ENCODE results near the gene NFAT5.
"Not testable (repeated sequence)": the region's sequence is repeated elsewhere in the genome, so short reads cannot be mapped to it uniquely, and the experiment has no call there.

NFAT5 gene

GRCh38 chr16:69711115-69711740, 145.5 kb downstream of the NFAT5 start:
- DNase-seq, result peak; percentile 24

- DNase-seq, result no peak
Observed at GRCh38 chr16:69712277-69712676, 146.5 kb downstream of the NFAT5 start.

- no peak for DNase-seq
Observed at GRCh38 chr16:69712914-69713581, 147.3 kb downstream of the NFAT5 start.

DNA sequence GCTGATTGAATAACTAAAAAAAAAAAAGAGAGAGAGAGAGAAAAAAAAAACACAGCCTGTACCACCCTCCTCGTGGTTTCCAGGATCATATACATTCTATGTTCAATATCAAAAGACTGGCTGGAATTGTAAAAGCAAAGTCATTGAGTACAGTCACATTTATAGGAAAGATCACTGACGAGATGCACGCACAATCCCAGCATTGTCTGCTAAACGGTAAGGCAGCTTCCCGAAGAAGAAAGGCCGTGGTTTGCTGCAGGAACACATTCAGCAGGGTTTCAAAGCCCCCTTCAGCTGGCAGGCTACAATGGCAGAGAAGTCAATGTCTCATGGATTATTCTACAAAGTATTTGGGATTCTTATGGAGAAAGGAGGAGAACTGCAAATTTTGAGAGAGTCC, 151.3 kb downstream of the NFAT5 start:
- DNase-seq, result no peak

DNA sequence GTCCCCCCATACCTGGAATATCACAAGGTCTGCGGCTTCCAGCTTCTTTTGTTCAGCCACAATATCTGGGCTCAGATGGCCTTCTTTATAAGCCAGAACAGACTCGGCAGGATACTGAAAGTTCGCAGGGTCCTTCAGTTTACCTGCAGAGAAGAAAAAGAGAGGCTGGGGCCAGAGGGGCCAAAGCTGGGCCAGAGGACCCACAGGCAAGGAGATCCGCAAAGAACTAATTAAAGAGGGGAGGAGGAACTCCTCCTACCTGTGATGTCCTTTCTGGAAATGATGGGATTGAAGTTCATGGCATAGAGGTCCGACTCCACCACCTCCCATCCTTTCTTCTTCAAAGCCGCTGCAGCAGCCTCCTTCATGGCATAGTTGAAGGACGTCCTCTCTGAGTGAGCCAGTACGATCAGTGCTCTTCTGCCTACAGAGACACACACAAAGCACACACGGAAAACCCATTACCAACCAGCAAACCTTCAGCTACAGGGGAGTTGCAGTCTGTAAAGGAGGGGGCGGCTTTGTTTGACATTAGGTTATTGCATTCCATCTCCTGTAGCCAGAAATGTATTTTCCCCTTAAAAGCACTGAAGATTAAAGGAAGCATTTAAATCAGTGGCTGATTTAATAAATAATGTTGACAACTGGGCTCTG, 152.5 kb downstream of the NFAT5 start:
- DNase-seq, result no peak

DNA sequence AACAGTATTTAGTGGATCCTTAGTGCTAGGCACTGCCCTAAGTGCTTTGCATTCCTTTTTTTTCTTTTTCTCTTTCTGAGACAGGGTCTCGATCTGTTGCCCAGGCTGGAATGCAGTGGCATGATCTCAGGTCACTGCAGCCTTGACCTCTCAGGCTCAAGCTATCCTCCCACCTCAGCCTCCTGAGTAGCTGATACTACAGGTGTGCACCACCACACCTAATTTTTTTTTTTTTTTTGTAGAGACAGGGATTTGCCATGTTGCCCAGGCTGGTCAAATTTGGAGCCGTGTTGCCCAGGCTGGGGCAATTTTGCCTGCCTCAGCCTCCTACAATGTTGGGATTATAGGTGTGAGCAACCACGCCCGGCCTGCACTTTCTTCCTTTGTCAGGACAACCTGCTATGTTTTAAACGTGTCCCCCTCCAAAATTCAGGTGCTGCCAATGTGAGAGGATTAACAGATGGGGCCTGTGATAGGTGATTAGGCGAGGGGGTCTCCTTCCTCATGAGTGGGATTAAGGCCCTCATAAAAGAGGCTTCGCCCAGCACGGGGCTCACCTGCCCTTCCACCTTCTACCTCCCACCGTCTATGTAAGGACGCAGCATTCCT, 155.2 kb downstream of the NFAT5 start:
- no peak for DNase-seq

DNA sequence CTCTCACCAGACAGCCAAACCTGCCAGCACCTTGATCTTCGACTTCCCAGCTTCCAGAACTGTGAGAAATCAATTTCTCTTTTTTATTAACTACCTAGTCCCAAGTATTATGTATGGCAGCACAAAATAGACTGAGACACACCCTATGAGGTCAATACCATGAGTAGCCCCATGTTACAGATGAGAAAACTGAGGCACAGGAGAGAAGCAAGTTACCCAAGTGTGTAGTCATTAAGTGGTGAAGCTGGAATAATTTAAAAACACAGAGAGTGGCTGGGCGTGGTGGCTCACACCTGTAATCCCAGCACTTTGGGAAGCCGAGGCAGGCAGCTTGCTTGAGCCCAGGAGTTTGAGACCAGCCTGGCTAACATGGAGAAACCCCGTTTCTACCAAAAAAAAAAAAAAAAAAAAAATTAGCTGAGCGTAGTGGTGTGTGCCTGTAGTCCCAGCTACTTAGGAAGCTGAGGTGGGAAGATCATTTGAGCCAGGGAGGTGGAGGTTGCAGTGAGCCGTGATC, 155.7 kb downstream of the NFAT5 start:
- DNase-seq, result no peak

DNA sequence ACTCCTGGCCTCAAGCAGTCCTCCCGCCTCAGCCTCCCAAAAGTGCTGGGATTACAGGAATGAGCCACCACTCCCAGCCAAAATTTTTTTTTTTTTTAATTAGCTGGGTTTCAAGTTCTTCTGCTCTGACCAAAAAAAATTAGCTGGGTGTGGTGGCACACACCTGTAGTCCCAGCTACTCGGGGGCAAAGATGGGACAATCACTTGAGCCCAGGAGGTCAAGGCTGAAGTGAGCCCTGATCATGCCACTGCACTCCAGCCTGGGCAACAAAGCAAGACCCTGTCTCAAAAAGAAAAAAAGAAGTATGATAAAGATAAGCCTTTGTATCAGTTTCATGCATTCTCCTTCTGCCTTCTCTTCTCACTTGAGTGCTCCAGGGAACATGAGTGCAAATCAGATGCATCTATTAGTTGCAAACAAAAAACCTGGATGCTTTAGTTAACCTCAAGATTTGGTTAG, 158.7 kb downstream of the NFAT5 start:
- DNase-seq, result no peak

DNA sequence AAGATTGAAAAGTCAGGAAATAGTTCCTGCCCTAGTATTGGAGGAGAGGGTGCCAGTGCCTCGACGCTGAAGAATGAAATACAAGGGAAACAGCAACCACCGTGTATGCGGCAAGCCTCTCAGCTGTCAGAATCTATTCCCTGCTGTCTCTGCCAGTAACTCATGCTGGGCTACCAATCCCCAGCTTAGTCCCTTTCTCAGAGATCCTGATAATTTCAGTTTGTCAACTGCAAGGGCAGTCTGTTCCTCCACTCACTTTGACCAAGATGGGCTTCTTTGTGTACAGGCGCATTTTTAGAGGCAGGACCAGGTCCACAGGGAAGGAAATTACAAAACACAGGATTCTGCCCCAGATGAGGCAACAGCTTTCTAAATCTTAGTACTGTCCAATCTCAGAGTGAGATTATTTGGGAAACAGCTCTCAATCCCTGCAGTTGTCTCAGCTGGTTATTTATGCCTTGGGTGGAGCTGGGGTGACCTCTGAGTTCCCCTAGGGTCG, 159.3 kb downstream of the NFAT5 start:
- no peak for DNase-seq

GRCh38 chr16:69725480-69726312, 159.9 kb downstream of the NFAT5 start:
- no peak for DNase-seq

DNA sequence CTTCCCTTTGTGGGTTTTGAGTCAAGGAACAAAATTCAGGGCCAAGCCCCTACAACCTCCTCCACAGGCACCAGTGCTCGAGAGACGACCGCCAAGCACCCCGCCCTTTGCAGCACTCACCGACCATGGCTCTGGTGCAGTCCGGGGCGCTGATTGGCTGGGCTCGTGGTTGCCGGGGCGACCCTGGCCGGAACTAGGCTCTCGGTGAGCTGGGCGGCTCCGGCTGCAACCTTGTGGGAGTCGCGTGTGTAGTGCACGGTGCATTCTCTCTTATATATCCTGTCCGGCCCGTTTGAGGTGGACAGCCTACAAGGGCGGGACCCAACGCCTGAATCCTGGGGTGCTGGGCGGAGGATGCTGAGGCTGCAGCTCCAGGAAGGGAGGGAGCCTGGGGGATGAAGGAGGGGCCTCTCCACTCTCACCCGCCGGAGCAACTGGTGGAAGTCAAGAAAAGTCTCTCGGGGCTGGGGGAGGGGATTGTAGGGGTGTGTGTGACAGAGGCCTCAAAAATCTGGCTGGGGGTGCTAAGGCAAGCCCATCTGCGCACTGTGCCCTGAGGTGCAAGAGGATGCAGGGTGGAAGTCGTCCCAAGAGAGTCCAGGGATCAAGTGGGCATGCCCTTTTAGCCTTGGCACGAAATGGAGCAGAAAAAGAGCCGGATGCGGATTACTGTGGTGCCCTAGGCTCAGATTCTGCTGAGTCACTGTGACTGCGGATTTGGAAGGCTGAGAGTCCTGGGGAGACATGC, 160.7 kb downstream of the NFAT5 start, which contains the start of gene NQO1:
NQO1 (minus strand) TSS at position 248 of the 748 bp plus-strand sequence; CDS start at position 127, 121 bp downstream.
- DNase-seq, result peak; percentile 91

DNA sequence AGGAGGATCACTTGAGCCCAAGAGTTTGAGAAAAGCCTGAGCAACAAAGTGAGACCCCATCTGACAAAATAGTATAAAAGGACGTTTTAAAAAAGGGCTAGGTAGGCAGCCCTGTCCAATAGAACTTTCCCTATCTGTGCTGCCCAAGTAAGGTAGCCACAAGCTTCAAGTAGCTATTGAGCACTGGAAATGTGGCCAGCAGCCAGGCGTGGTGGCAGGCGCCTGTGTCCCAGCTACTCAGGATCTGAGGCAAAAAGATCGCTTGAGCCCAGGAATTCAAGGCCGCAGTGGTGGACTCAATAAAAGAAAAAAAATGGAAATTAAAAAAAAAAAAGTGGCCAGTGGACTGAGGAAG, 162.1 kb downstream of the NFAT5 start:
- DNase-seq, result no peak

GRCh38 chr16:69729030-69729429, 163.3 kb downstream of the NFAT5 start:
- not testable (repeated sequence) for DNase-seq

DNA sequence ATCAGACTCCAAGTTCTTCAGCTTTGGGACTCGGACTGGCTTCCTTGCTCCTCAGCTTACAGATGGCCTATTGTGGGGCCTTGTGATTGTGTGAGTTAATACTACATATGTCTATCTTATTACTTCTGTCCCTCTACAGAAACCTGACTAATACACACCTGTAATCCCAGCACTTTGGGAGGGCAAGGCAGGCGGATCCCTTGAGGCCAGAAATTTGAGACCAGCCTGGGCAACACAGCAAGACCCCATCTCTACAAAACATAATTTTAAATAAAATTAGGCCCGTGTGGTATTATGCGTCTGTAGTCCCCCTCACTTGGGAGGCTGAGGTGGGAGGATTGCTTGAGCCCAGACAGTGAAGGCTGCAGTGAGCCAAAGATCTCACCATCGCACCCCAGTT, 165.5 kb downstream of the NFAT5 start:
- not testable (repeated sequence) for DNase-seq

GRCh38 chr16:69732101-69732500, 166.3 kb downstream of the NFAT5 start:
- no peak for DNase-seq

DNA sequence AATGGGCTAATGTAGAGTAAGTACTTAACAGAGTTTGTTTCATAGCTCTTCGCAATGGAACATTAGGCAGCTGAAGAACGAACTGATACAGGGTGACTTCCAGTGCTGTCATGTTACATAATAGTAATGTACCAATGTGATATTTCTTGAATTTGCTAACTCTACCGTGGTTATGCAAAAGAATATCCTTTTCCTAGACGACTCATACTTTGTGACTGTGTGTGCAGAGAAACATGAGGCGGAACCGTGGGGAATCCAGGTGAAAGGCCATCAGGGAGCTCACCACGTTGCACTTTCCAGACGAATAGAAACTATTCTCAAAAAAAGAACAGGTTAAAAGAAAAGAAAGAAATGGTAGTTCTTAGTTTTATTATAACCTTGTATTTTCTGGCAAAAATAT, 175.8 kb downstream of the NFAT5 start:
- no peak for DNase-seq

- DNase-seq, result no peak
Observed at GRCh38 chr16:69741951-69742904, 176.5 kb downstream of the NFAT5 start.

DNA sequence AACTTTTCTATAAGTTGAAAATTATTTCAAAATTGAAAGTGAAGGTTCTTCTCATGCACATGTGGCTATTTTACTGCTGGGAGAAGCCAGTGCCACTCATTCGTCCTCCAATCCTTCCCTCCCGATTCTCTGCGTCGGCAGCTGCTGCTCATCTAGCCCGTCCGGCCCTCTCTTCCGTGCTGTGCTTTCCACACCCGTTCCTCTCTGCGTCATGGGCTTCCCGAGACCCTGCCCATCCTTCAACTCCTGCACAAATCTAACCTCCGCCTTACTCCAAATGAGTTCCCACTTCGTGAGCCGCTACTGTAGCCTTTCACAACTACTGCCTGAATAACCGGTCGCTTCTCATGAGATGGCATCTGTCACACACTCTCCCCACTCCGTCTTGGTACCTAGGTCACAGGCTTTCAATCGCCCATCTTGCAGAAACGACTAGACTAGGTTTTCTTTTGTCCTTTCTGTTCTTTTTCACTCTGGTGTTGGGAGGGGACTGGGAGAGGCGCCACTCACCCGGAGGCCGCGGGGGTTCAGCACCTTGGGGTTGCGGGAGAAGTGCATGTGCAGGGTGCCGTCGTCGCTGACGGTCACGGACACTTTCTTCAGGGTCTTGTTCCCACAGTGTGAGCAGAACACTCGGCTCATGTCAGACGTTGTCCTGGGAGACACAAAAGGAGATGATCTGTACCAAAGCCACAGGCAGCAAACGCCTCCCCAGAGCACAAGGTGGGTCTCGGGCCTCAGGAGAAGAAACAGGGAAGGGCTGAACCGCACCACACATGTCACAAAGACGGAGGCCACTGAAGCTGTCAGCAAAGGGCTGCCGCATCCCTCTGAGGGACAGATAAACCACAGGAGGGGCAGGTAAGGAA, 178.8 kb downstream of the NFAT5 start:
- no peak for DNase-seq

- no peak for DNase-seq
Observed at GRCh38 chr16:69745232-69745612, 179.5 kb downstream of the NFAT5 start.
